Heart left ventricle (tissue), 13 donors: ENCODE measurements around the gene FLVCR2.
A peak's percentile ranks its signal among the peaks of the same experiment; 100 is the strongest.

Experiments used
- CTCF ChIP-seq, 12 donors: fragments of 200-600 bp; sonication (generic) in 4 of 12; IDR thresholded peaks; one replicate each; pipeline versions ENCODE4 v1.5.0 to v1.8.0; 2018 to 2022; ENCODE audit warnings: antibody characterized with exemption in 12 of 12, mild to moderate bottlenecking in 5 of 12
- POLR2A ChIP-seq, 2 donors: fragments of 450-650 bp; IDR thresholded peaks; one replicate each; pipeline ENCODE4 v1.6.1; 2017; ENCODE audit warnings: antibody characterized with exemption in 2 of 2, mild to moderate bottlenecking in 2 of 2, moderate library complexity in 2 of 2
- donor health status: ischemic (EF 13 %, LVEDD 7.1; RV severe dilation, severe dysfunction).
- donor health status: DM: no; HTN: yes; CAD: no.
- donor health status: DM: no; HTN: no; CAD: no.
- donor health status: ischemic (EF 25% LVEDD 6.9; RV normal size, moderate dysfunction).
- donor health status: ischemic (EF 25% LVEDD 5.7; RV mildly dilated, moderate dysfunction).
- donor health status: ischemic (EF 35%, LVEDD 5.7; RV mildly dilated, moderate dysfunction).
- donor health status: nonischemic (EF 11% LVEDD 7.7; RV severe dilation, severe dysfunction).
- donor health status: DM: yes; HTN: yes; CAD: no.
- donor health status: PGD.
- donor health status: ischemic (EF 29% LVEDD 5.4; RV normal size, mild dysfunction).
- donor health status: nonischemic (EF 23%, LVEDD 6.1; RV moderate dilation, normal function).

DNA sequence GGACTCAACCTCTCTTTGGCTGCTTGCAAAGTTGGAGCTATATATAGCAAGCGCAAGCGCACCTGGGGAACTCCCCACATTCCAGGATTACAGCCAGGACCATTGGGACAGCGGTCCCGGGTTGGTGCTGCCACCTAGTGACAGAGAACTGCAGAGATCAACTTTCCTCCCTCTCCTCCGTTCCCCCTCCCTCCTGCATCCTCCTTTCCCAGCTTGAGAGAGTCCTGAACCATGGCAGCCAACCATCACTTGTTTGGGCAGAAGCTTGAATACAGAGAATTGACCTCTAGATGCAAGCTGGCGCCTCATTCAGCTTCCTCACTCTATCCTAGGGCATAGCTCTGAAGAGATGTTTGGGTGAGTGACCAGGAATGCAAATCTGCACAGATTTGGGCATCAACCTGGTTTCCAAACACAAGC lies 17.4 kb upstream of the FLVCR2 start:
- TF ChIP-seq CTCF (IDR thresholded peaks at IDR 0.05) = peak; percentile 57 to 80 (median 70)
- TF ChIP-seq POLR2A (IDR thresholded peaks at IDR 0.05) = no peak
